NT2/D1 (cell line): ENCODE measurements around the gene ATP5F1C.

Source experiments
- YY1 ChIP-seq: IDR thresholded peaks from 2 replicates; pipeline ENCODE4 v1.6.1; 2011; ENCODE audit not compliant: insufficient read length, insufficient read depth
- ZNF274 ChIP-seq: IDR thresholded peaks from 2 replicates; pipeline ENCODE4 v1.6.1; 2011; ENCODE audit warnings: mild to moderate bottlenecking, low read depth, low read length

DNA sequence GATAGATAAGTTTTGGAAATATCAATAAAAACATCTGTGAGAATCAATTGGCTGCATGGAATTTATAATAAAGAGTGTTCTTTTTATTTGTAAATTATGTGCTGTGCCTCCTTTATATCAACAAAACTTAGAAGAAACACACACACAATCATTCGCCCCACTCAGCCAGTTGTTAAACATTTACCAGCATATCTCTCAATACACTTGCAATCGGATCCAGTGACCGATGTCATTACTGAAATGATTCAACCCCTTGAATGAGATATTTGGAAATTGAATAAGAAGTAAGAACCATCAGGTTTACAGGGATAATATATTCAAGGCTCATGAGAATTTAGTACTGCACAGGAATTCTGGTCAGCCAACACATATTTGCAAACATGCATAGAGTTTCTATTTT, 65.9 kb downstream of the ATP5F1C start:
- TF ChIP-seq ZNF274: no peak
- no peak for TF ChIP-seq YY1
